8988T (cell line): ENCODE data around the gene DLGAP5.

ENCODE experiments used
- DNase-seq: peaks from one replicate; pipeline ENCODE4 v3.0.0; 2011

The DLGAP5 gene

DNA sequence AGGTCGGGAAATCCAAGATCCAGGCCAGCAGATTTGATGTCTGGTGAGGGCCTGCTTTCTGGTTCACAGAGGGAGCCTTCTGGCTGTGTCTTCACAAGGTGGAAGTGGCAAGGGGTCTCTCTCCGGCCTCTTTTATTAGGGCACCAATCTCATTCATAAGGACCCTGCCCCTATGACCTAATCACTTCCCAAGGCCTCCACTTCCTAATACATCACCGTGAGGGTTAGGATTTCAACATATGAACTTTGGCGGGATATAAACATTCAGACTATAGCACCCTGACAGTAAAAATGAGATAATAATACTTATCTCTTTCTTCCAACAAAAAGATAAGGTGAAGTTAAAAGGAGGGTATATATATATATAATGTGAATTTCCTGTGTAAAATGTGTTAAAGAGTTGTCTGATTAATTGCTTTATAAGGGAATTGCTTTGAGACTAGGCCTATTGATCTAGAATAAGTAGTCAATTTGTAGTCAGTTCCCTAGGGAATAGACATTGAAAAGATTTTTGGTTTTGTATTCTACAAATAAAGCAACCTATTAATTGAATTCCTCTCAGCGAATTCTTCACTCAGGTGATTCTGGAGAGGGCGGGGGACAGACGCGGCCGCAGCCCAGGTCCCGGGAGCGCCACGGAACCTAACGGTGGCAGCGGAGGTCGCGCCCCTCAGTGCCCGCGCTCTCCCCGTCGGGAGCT is 62.8 kb downstream of the DLGAP5 start:
- no peak for DNase-seq

DNA sequence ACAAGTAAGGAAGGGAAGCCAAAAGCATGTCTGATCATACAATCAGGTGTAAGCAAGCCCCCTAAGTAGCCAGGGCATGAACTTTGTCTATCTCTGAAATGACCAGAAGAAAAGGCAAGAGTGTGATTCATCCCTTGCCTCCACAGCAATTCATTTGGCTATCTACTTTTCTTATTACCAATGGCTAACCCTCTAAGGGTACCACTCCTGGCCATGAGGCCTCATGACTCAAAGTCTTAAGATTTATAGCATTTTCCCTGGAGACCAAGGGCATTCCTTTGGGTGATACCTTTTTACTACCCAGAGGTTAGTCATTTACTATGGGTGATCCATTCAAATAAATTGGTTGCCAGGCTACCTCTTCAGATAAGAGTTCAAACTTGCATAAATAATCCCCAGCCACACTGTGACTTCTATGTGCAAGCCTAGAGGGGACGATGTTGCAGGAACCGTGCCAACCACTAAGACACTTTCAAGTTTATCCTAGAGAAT is 63.9 kb downstream of the DLGAP5 start:
- DNase-seq, result no peak

DNA sequence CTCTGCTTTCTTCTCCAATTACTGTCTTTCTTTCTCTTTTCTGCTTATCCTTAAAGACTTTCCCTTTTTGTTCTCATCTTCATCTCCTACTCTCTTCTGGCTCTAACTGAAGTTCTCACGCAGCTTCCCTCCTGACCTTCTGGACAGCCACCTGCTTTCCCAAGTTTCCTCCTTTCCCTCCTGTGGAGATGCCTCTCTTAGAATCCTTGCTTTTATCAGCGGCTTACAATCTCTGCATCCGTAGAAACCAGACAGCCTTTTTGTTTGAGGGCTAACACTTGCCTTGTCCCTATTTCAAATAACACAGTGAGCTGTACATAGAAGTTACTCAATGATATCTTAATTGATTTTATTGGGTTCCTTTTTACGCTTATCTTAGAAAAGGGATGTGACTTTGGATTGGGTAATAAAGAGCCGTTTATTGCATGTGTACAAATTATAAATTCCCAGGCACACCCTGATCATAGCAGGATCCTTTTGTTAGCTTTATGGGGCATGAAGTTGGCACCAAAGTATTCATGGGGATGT is 64.4 kb downstream of the DLGAP5 start:
- no peak for DNase-seq

DNA sequence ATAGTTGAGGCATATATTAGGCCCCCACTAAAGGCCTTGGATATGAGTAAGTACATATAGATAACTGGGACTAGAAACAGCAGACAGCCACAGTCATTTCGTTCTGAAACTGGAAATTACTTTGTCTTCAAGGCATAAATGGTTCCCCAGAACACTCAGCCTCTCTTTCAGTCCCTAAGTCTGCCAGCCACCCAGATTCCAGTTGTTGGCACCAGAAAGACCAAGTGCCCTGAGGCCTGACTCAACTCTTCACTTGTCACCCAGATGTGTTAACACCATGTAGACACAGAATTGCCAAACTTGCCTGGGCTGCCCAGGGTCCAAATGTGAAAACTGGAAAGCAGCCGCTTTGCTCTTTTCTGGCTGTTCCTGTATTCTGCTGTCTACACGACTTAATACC is 65.4 kb downstream of the DLGAP5 start:
- no peak for DNase-seq

DNA sequence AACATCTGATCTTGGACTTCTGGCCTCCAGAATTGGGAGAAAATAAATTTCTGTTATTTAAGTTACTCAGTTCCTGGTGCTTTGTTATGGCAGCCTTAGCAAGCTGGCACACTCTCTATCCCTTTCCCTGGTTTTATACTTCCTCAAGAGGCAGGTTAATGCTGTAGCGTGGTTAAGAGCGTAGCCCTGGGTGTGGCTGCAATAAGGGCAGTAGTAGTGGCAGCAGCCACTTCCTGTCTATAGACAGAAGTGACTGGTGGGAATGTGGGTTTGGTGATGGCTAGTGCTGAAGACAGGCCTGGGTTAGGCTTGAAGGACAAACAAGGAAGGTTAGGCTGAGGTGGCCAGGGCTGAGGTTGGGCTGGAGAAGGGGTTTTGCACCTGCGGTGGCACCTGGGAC is 66.0 kb downstream of the DLGAP5 start:
- DNase-seq, result no peak

DNA sequence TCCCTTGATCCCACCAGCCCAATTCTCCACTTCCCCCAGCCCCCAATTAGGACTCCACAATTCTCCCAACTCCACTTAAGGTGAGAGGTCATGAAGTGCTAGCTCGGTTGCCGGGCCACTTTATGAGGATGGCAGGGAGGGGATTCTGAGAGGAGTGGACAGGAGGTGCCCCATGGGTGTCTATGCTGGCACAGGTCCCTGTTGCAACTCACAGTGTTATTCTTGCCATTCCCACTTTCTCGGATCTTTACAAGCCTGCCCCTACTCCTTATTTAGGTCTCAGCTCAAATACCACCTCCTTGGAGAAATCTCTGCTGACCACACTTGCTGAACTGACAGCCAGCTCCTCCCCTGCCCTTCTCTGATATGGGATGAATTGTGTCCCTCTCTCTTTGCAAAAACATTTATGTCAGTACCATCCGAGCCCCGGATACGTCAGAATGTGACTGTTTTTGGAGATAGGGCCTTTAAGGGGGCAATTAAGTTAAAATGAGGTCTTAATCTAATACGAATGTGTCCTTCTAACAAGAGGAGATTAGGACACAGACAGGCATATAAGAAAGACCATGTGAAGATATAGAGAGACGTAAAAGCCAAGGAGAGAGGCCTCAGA is 66.5 kb downstream of the DLGAP5 start:
- no peak for DNase-seq

DNA sequence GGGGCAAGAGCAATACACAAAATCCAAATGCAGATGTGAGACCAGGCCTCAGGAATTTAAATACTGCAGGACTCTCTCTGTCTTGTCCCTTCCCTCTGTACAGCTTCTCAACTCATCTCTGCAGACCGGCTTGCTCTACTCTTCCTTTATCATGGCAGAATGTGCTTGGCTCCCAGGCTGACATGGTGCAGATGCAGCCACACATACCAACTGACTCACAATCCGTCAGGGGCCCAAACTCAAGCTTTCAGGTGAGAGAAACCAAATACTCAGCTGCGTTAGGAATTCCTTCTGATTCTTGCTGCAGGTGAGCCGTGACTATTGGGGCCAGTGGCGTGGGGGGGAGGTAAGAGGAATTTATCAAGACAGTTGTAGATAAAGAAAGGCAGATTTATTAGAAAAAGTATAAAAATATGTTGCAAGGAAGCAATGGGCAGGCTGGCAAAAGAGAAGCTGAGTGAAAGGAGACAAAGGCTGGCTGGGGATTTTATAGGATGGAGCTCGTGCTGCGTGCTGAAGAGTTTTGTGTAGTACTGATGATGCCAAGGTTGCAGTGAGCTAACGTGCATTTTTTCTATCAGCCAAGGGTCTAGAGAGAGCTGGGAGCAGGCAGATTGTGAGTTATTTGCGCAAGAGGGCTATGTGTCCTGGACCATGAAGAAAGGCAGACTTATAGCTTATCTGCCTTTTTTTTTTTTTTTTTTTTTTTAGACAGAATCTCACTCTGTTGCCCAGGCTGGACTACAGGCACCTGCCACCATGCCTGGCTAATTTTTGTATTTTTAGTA is 67.3 kb downstream of the DLGAP5 start:
- DNase-seq, result no peak

DNA sequence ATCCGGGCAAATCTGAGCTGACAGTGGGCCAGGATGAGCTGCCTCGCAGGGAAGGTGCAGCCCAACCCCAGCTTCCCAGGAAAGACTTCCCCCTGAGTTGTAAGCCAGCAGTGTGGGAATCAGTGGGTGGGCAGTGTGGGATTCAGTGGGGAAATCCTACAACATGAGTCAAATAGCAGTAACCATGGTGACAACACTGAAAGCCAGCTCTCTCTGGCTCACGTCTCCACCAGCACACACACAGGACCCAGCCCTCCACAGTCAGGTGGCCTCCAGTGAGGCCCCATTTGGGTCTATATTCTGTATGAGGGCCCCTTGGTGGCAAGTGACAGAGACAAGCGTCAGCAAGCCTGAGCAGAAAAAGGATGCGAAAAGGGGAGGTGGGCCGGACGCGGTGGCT is 68.3 kb downstream of the DLGAP5 start:
- DNase-seq, result no peak

DNA sequence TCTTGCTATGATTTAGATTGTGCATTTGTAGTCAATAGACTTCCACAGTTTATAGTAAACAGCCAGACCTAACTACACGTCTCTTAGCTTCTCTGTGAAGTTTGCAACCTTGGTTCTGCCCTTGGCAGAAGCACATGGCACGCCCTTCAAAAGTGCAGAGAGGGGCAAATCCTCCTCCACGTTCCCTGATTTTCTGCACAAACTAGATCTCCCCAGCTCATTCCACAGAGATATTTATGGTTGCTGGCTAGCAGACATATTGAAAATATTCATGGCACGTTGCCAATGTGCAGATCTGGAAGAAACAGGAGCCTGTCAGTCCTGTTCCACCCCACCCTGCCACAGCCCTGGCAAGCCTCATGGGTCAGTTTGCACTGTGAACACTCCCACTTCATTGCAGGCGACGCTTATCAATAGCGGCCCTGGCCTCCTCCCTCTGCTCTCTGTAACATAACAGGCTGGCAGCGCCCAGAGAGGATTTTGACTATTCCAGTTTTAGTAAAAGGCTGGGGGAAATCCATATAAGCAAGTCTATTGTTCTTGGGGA is 68.9 kb downstream of the DLGAP5 start:
- DNase-seq, result no peak

DNA sequence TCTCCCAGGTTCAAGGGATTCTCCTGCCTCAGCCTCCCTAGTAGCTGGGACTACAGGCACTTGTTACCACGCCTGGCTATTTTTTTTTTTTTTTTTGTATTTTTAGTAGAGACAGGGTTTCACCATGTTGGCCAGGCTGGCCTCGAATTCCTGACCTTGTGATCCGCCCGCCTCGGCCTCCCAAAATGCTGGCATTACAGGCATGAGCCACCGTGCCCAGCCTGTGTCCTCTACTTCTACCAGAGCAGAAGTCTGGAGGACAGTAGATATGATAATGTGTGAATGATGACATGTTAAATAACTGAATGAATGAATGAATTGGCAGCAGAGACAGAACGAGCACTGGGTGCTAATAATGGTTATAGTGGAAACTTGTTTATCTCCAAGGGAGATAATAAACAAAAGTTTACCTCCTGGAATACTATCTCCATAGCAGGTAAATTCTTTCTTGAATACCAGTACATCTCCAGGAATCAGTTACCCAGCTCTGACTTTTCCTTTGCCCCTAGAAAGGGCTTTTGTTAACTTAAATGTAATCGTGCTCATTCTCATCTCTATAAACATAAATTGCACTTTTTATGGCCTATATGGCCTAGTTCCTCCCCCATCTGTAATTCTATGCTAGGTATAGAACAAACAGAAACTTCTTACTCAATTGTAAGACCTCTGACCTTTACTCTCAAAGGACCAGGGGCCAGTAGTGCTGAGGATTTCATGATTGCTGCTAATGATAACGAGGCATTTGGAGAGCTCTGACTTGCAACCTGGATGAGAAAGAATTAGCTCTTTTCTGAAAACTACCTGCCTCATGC is 69.6 kb downstream of the DLGAP5 start:
- no peak for DNase-seq

DNA sequence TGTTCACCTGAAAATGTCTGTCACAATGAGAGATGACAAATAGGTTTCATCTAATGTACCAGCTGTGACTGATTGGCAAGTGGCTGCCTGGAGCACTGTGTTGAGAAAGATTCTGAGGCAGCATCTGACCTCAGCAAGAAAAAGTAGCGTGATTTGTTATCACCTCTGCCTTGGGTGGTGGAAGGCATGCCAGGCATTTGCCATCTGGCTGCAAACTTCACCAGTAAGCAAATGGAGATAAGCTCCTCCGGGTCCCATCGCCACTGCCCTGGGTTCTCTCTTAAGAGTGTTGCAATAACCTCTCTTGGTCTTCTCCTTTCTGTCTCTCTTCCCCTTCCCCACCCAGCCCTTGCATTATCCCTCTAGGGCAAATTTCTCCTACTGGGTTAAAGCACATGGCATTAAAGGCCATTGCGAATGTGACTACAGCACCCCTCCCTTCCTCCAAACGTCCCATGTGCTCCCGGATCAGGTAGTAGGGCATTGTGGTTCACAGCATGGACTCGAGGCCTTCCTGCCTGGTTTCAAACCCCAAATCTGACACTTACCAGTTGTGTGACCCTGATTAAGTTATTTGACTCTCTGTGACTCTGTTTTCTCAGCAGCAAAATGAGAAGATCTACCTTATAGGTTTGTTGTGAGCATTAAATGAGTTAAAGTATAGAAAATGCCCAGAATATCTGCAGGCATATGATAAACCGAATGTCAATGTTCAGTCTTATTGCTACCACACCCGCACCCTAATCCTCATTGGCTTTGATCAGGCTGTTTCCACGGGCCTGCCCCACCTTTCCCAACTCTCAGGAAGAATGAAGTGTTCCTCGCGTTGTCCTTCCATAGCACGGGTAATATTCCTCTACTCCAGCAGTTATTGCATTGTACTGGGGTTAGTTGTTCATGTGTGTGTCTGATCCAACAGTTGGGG is 70.6 kb downstream of the DLGAP5 start:
- no peak for DNase-seq

DNA sequence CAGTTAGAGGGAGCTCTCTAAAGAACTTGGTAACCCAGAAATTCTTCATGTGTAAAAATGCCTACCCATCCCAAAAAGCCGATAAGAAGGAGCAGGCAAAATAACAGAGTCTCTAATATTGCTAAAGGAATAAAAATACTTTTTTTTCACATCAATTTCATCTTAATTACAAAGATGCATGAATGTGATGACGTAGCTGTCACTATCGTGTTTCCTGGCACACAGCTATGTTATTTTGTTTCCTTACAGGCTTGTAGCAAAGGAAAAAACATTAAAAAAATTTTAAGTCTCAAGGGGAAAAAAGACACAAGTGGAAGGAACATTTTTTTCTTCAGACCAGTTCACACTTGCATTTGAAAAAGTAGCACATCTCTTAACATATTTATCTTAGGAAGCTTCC is 72.6 kb downstream of the DLGAP5 start:
- DNase-seq, result no peak

DNA sequence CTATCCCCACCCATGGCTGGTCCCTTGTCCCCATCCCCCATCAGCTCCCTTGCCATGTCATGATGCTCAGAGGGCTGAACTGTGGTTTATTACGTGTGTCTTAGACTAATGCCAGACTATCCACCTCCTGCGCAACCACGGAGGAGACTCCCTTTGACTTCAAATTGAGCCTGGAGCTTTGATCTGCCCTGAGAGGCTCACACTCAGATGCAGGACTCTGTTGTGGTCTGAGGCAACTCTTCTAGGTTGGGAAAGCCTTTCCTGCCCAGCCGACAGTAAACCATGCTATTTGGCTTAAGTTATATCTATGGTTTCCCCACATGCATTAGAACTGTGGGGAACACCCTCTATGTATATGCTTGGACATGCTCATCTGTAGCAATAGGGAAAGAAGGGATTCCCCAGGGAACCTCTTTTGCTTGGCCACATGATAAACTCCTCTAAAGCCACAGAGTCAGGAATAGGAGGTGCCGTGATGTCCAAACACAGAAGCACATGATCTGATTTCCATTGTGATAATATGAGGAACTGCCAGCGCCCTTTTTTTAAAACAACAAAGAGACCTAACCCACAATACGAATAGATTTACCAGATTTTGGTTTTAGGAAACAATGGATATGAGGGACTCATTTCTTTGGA is 73.5 kb downstream of the DLGAP5 start:
- DNase-seq, result no peak

DNA sequence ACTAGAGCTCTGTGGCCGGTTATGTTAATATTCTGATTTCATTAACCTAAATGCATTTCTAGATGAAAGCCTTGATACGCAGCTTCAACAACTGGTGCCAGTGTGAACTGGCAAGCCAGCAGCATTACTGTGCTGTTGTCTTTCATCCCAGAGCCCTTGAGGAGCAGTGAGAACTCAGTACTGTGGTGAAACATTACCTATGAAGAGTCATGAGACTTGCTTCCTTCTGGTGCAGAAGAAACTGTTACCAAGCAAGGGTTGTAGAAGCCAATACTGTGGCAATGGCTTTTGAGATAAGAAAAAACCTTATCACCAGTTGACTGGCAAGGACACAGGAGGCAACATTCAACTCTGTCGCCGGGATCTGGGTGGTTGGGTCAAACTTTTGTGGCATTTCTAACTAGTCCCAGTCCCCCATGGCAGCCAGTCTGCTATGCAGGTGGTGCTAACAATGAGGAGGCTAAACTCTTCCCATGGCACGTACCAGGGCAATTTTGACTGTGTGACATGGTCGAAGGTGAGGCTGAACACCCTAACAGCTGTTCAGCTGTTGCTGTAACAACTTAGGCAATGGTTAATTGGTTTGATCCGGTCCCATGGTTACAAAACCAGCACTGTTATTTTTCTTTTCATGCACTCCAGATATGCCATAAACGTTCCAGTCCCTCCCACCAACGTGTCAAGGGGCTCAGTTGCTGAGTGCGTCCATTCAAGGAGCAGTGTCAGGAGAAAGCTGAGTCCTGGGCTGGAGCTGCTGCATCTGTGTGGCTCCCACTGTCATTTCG is 74.9 kb downstream of the DLGAP5 start:
- DNase-seq, result no peak

DNA sequence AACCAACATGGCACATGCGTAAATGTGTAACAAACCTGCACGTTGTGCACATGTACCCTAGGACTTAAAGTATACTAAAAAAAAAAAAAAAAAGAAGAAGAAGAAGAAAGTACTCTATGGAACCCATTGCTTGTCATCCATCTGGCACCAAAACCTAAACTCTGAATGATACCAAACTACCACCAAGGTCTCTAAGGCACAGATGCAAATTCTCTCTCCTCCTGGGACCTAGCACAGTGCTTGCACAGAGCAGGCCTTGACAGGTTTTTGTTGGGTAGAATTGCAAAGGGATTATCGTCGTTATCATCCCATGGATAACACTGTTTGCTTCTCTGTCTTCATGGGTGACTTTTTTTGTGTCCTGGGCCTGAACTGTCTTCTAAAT is 75.5 kb downstream of the DLGAP5 start:
- no peak for DNase-seq

DNA sequence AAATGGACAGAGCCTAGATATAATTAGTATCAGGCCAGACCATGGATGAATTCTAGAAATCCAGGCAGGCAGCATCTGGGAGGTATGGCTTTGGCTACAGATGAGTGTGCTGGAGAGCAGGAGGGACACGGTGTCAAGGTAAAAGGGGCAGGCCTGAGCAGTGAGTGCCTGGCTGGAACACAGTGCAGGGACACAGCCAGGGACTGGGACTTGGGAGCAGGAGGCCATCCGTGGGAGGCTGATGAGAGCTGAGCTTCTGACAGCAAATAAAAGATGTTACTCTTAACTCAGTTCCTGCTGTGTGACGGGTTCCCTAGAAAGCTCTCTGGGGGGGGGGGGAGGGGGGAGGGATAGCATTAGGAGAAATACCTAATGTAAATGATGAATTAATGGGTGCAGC is 75.9 kb downstream of the DLGAP5 start:
- DNase-seq, result no peak

DNA sequence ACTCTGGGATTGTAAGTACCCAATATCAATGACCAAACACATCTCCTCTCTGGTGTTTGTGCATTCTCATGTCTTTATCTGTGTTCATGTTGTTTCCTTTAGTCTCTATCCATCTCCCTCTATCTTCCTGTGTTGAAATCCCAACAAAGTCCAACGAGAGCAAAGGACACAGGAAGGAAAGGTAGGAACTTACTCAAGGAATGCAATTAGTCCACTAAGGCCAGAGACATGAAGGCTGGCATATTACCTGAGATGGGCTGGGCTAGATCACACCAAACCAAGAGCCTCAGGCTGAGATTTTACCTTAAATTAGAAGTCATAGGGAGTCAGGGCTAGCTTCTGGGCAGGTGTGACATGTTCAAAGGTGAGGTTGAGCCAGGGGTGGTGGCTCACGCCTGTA is 76.7 kb downstream of the DLGAP5 start:
- no peak for DNase-seq

DNA sequence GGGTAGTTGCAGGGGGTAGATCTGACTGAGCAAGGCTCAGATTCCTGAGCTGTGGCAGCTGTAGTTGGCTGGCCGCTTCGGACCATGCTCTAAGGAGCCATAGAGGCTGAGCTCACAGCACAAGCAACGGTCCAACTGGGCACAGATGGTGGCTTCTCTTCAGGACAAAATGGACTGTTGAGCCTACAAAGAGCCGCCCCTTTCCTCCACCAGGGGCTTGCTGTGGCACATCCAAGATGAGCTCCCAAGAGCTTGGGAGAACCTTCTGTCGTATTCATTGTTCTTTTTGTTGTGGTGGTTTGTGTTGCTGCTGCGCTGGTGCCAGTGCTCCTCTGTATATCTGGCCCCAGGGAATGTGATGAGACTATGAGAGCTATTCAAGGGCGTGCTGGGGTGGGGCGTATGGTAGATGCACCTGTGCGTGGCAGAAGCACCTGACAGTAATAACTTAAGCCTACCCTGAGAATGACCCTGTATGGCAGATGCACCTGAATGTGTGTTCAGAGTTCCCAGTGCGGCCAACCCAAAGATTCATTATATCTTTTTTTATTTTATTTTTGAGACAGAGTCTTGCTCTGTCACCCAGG is 80.2 kb downstream of the DLGAP5 start:
- no peak for DNase-seq

DNA sequence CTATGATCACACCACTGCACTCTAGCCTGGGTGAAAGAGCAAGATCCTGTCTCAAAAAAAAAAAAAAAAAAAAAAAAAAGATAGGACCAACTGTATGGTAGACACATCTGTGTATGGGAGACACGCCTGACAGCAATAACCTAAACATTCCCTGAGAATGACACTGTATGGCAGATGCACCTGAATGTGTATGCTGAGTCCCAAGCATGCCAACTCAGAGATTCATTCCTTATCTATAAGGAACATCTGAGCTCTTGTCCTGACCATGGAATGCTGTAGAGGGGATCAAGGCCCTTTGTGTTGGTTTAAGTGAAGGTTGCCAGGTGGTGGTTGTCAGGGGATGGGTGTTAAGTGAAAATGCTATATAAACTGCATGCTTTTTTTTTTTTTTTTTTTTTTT is 81.5 kb downstream of the DLGAP5 start:
- no peak for DNase-seq
